Activated naive CD8-positive, alpha-beta T cell treated with anti-CD3 and anti-CD28 coated beads for 36 hours (primary cell): ENCODE data around the gene TBX10. TPM values are rescaled to one million over a fixed set of nuclear protein-coding genes. Genes with fewer than 3 reads are reported as not detected.
"Not testable (repeated sequence)": the region's sequence is repeated elsewhere in the genome, so short reads cannot be mapped to it uniquely, and the experiment has no call there.

Experiments used
- DNase-seq: peaks from one replicate; pipeline ENCODE4 v3.0.0; 2021
- H3K27ac Mint-ChIP-seq: one replicate; pipeline ENCODE4 v1.8.0; 2022; ENCODE audit warnings: mild to moderate bottlenecking, moderate library complexity, mixed read lengths
- H3K27me3 Mint-ChIP-seq: one replicate; pipeline ENCODE4 v1.8.0; 2022; ENCODE audit warnings: mild to moderate bottlenecking, mixed read lengths
- H3K36me3 Mint-ChIP-seq: one replicate; pipeline ENCODE4 v1.8.0; 2021; ENCODE audit warnings: mild to moderate bottlenecking, mixed read lengths
- H3K4me1 Mint-ChIP-seq: one replicate; pipeline ENCODE4 v1.8.0; 2021; ENCODE audit warnings: mixed read lengths
- H3K4me3 Mint-ChIP-seq: one replicate; pipeline ENCODE4 v1.8.0; 2022; ENCODE audit warnings: mild to moderate bottlenecking, moderate library complexity, mixed read lengths
- H3K9me3 Mint-ChIP-seq: one replicate; pipeline ENCODE4 v1.8.0; 2022; ENCODE audit warnings: mixed read lengths
- total RNA-seq, 2 experiments: library from RNA; stranded (reverse); gene quantifications; one replicate each; pipeline ENCODE4 v1.2.3, GENCODE V29; 2021

Gene TBX10
- total RNA-seq, 2 experiments from 2014 or later, result not detected

DNA sequence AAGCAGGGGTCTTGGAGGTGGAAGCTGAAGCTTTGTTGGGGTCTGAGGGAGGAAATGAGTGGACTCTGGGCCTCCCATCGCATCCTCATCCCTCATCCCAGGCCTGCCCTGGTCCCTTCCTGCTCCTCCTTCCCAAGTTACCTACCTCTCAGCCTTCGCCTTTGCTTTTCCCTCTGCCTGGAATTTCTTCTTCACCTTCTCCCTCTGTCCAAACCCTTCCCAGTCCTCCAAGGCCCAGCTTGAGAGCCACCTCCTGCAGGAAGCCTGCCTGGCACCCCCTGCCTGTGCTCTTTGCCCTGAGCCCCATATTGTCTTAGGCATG lies 7.7 kb downstream of the TBX10 start:
- Mint-ChIP-seq H3K27me3 (no peaks in the 10 kb centered on the region), H3K36me3 (peaks cover 2% of the 10 kb centered on the region), H3K9me3 (no peaks in the 10 kb centered on the region), H3K4me3 (peak overlapping the region; percentile 9), H3K4me1 (peaks cover 7% of the 10 kb centered on the region), H3K27ac (no peak overlapping the region)
- DNase-seq, result no peak

DNA sequence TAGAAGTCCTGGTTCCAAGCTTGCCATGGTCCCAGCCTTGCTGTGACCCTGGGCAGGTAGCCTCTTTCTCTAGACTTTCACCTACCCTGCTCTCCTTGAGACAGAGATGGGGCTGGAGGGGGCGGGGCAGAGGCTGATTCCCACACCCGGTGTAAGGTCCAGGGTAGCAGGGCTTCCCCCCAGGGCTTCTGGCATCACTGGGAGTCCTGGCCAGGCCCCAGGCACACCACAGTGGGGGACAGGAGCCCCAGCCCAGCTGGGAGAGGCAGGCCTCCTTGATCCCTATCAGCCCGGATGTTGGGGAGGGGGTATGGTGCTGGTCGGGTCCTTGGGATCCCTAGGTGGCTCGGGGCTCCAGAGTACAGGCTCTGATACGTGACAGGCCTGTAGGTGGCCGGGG lies 8.2 kb downstream of the TBX10 start:
- no peaks in the 10 kb centered on the region for H3K27me3 Mint-ChIP-seq
- H3K9me3 Mint-ChIP-seq, result no peaks in the 10 kb centered on the region
- no peak for DNase-seq
- H3K27ac Mint-ChIP-seq, result no peak overlapping the region
- peaks cover 2% of the 10 kb centered on the region for H3K36me3 Mint-ChIP-seq
- H3K4me3 Mint-ChIP-seq, result no peak overlapping the region
- peaks cover 6% of the 10 kb centered on the region for H3K4me1 Mint-ChIP-seq

DNA sequence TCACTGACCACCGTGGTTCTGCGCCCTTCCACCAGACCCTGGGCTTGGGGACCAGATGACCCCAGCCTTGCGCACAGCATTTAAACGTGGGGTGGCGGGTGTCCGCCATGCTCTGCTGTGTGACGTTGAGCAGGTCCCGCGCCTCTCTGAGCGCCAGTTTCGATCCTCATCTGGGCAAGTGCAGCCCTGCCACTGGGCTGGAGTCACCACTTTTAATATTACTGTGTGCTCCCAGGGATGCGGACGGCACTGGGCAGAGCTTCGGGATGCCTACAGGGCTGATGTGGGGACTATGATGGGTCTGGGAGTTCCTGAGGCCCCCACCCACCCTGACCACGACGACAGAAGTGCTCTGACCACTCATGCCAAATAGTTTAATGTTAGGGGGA lies 8.6 kb downstream of the TBX10 start:
- H3K27ac Mint-ChIP-seq, result peak overlapping the region; percentile 74
- peaks cover 6% of the 10 kb centered on the region for H3K4me1 Mint-ChIP-seq
- no peaks in the 10 kb centered on the region for H3K9me3 Mint-ChIP-seq
- DNase-seq, result no peak
- H3K36me3 Mint-ChIP-seq, result peaks cover 2% of the 10 kb centered on the region
- H3K27me3 Mint-ChIP-seq, result no peaks in the 10 kb centered on the region
- H3K4me3 Mint-ChIP-seq, result peak overlapping the region; percentile 86

DNA sequence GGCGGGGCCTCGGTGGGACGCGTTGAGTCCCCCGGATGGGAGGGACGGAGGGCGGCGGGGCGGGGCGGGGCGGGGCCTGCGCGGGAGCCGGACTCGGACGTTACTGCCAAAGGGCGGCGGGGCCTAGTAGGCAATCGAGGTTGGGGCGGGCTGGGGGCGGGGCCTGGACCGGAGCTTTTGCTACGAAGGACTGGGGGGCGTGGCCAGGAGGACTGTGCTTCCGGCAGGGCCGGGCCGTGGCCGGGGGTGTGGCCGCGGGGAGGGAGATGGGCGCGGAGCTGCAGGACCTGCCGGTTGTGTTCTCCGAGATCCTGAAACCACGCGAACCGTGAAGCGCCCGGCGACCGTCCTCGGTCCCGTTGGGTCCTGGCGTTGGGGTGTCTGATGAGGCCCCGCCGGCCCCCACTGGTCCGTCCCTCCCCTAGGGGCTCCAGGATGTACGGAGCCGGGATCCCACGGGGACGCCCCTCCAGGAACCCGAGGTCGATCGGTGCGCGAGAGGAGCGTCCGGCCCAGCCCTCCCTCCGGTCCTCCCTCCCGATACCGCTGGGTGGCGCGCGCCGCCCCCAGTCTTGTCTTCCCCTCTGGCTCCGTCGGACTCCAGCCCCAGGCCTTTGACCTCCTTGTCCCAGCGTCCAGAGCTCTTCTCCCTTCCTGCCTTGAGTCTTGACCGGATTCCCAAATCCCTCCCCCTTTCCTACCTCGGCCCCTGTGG lies 9.2 kb downstream of the TBX10 start:
- Mint-ChIP-seq H3K27ac (peak overlapping the region; percentile 85), H3K4me3 (peak overlapping the region; percentile 86), H3K36me3 (peaks cover 2% of the 10 kb centered on the region), H3K27me3 (no peaks in the 10 kb centered on the region), H3K9me3 (no peaks in the 10 kb centered on the region), H3K4me1 (peaks cover 6% of the 10 kb centered on the region)
- DNase-seq, result peak; percentile 97

DNA sequence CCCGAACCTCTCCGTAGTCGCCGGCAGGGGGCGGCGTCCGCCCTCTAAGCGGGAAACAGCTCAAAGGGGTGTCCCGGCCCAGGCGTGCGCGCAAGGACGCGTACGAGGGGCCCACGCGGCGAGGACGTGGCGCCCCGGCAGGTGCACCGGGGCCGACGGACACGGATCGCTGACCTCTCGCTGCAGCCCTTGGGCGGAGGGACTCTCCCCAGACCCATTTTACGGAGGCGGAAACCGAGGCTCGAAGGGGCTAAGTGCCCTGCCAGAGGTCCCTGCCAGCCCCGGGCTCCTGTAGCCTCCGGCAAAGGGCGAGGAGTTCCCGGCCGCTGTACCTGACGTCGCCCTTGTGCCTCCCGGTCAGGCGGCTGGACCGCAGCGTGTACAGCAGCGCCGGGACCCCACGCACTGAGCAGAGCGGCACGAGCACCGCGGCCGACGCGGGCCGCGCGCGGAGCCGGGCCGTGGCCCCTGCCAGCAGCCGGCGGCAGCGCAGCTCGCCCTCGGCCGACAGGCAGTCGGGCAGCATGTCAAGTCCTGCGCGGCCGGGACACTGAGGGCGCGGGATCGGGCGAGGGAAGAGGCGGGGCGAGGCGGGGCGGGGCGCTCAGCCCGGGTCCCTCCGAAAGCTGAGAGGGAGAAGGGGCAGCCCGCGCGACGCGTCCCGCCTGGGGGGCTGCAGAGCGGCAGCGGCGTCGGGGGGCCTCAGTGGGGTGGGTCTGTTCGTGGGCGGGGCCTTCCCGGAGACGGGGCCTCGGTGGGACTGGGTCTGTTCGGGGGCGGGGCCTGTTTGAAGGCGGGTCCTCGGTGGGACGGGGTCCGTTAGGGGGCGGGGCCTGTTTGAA lies 10.0 kb downstream of the TBX10 start, which contains the start of gene NUDT8:
Gene NUDT8, minus strand, starts transcription at position 552 of the 842 bp plus-strand sequence. Its CDS starts 26 bp downstream, at position 526.
- H3K36me3 Mint-ChIP-seq, result peaks cover 2% of the 10 kb centered on the region
- H3K4me3 Mint-ChIP-seq, result peak within 1 kb of the TSS; percentile 86
- peak within 1 kb of the TSS; percentile 85 for H3K27ac Mint-ChIP-seq
- peaks cover 6% of the 10 kb centered on the region for H3K4me1 Mint-ChIP-seq
- no peaks in the 10 kb centered on the region for H3K27me3 Mint-ChIP-seq
- peak; percentile 90 for DNase-seq
- no peaks in the 10 kb centered on the region for H3K9me3 Mint-ChIP-seq

DNA sequence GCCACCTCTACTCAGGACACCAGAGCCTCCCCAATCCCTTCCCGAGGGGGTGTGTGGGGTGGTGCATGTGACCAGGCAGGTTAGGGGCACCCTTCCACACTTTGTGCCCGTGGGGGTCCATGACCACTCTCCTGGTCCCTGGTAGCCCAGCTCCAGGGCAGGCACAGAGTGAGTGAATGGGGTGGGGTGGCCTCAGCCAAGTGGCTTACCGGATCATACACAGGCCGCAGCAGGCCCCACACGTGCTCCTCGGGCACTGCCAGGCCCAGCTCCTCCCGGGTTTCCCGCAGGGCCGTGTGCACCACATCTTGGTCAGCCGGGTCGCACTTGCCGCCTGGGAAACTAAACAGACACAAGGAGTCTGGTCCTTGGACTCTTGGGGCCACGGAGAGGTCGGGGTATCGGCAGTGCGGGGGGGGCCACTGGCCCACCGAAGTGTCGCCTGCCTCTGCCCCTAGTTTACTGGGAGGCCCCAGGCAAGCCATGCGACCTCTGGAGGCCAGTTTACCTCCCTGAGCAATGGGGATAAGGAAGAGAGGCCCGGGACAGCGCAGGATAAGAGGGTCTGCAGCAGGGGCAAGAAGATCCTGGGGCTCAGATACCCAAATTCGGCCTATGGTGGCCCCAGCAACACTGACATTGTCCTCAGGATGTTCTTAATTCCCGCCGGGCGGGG lies 10.7 kb downstream of the TBX10 start:
- peaks cover 2% of the 10 kb centered on the region for H3K36me3 Mint-ChIP-seq
- H3K27me3 Mint-ChIP-seq, result no peaks in the 10 kb centered on the region
- no peak for DNase-seq
- peak overlapping the region; percentile 67 for H3K4me3 Mint-ChIP-seq
- no peaks in the 10 kb centered on the region for H3K9me3 Mint-ChIP-seq
- peaks cover 6% of the 10 kb centered on the region for H3K4me1 Mint-ChIP-seq
- H3K27ac Mint-ChIP-seq, result no peak overlapping the region

DNA sequence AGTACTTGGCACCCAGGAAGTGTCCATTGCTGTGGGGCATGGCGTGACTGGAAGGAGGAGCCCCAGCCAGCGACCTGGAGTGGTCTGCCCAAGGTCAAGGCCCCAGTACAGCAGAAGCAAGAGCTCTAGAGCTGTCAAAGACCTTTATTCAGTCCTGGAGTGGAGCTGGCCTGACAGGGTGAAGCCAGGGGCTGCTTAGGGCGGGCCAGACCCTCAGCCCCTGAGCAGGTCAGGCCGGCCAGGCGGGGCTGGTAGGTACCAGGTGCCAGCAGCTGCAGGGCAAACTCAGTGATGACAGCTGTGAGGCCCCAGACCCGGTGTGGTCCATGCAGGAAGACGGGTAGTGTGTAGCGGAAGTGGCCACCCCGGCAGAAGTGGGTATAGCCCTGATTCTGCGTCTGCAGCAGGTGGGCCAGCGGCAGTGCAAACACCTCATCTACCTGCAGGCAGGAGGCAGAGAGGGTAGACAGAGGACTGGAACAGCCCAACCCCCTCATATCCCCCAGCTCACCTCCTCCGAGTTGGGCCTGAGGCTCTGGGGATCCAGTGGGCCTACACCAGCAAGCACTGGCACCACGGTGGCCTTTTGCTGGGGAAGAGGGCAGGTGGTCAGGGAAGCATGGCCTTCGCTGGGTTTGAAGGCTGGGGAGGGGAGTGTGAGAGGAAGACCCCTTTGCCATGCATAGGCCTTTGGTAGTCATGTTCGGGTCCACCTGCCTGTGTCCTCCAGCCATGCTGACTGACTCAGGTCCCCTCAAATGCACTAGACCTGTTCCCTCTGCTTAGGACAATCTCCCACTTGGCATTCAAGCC lies 11.5 kb downstream of the TBX10 start:
- Mint-ChIP-seq H3K27ac (no peak overlapping the region), H3K27me3 (no peaks in the 10 kb centered on the region), H3K4me1 (peaks cover 6% of the 10 kb centered on the region), H3K4me3 (peak overlapping the region; percentile 14), H3K36me3 (peaks cover 2% of the 10 kb centered on the region), H3K9me3 (no peaks in the 10 kb centered on the region)
- no peak for DNase-seq

DNA sequence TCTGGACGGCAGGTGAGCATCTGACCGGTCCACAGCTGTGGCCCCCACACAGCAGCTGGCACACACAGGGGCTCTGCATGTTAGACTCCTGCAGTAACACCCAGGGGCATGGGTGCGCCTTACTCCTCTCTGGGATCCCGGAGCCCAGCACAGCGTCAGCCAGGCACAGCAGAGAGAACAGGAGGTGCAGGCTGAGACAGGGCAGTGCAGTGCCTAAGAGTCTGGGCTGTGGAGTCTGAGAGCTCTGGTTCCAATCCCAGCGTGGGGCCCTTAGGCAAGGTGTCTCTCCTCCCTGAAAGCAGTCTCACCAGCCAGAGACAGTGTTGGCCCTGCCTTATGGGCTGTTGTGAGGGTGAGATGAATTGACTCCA lies 12.1 kb downstream of the TBX10 start:
- Mint-ChIP-seq H3K36me3 (peaks cover 2% of the 10 kb centered on the region), H3K27ac (no peak overlapping the region), H3K9me3 (no peaks in the 10 kb centered on the region), H3K27me3 (no peaks in the 10 kb centered on the region), H3K4me1 (peaks cover 6% of the 10 kb centered on the region), H3K4me3 (no peak overlapping the region)
- no peak for DNase-seq

DNA sequence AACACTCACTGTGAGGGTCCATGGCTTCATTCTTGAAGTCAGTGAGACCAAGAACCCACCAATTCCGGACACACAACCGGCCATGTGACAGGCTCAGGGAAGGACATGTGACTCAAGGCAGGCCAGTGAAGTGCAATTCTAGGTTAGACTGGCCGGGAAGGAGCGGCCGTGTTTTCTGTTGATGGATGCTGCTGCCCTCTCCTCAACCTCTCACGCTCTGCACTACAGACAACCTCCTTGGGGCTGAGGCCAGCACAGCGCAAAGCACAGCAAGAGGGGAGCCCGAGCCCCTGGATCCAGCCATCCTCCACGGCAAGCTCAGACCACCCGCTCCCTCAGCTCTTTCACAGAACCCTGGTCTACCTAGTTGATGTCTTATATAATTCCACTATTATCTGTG lies 12.6 kb downstream of the TBX10 start:
- no peak overlapping the region for H3K4me3 Mint-ChIP-seq
- no peak for DNase-seq
- no peaks in the 10 kb centered on the region for H3K27me3 Mint-ChIP-seq
- no peak overlapping the region for H3K27ac Mint-ChIP-seq
- H3K36me3 Mint-ChIP-seq, result peaks cover 2% of the 10 kb centered on the region
- H3K4me1 Mint-ChIP-seq, result peaks cover 6% of the 10 kb centered on the region
- no peaks in the 10 kb centered on the region for H3K9me3 Mint-ChIP-seq

DNA sequence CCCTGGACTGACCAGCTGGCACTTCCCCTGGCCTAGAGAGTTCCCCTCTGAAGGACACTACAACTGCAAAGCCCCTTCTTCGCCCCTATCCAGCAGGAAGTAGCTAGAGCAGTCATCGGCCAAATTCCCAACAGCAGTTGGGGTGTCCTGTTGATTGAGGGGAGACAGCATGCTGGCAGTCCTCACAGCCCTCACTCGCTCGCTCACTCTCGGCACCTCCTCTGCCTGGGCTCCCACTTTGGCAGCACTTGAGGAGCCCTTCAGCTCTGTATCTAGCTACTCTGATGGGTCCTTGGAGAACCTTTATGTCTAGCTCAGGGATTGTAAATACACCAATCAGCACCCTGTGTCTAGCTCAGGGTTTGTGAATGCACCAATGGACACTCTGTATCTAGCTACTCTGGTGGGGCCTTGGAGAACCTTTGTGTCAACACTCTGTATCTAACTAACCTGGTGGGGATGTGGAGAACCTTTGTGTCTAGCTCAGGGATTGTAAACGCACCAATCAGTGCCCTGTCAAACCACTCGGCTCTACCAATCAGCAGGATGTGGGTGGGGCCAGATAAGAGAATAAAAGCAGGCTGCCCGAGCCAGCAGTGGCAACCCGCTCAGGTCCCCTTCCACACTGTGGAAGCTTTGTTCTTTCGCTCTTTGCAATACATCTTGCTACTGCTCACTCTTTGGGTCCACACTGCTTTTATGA lies 13.3 kb downstream of the TBX10 start:
- H3K4me3 Mint-ChIP-seq, H3K27me3 Mint-ChIP-seq, H3K27ac Mint-ChIP-seq, H3K36me3 Mint-ChIP-seq, H3K4me1 Mint-ChIP-seq, DNase-seq, H3K9me3 Mint-ChIP-seq: not testable (repeated sequence)

DNA sequence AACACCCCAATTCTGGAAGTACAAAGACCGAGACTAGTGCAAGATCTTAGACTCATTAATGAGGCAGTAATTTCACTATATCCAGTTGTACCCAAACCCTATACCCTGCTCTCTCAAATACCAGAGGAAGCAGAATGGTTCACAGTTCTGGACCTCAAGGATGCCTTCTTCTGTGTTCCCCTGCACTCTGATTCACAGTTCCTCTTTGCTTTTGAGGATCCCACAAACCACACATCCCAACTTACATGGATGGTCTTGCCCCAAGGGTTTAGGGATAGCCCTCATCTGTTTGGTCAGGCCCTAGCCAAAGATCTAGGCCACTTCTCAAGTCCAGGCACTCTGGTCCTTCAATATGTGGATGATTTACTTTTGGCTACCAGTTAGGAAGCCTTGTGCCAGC lies 15.8 kb downstream of the TBX10 start:
- not testable (repeated sequence) for H3K9me3 Mint-ChIP-seq, H3K36me3 Mint-ChIP-seq, H3K4me3 Mint-ChIP-seq, H3K27me3 Mint-ChIP-seq, H3K4me1 Mint-ChIP-seq, DNase-seq
- H3K27ac Mint-ChIP-seq, result peak overlapping the region; percentile 69

DNA sequence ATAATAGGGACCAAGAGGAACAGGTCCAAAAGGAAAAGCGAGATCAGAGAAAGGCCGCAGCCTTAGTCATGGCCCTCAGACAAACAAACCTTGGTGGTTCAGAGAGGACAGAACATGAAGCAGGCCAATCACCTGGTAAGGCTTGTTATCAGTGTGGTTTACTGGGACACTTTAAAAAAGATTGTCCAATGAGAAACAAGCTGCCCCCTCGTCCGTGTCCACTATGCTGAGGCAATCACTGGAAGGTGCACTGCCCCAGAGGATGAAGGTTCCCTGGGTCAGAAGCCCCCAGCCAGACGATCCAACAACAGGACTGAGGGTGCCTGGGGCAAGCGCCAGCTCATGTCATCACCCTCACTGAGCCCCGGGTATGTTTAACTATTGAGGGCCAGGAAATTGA lies 16.7 kb downstream of the TBX10 start:
- H3K4me1 Mint-ChIP-seq, result not testable (repeated sequence)

DNA sequence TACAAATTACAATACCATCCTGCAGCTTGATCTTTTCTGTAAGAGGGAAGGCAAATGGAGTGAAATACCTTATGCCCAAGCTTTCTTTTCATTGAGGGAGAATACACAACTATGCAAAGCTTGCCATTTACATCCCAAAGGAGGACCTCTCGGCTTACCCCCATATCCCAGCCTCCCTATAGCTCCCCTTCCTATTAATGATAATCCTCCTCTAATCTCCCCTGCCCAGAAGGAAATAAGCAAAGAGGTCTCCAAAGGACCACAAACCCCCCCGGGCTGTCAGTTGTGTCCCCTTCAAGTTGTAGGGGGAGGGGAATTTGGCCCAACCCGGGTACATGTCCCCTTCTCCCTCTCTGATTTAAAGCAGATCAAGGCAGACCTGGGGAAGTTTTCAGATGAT lies 17.6 kb downstream of the TBX10 start:
- not testable (repeated sequence) for H3K27me3 Mint-ChIP-seq, H3K36me3 Mint-ChIP-seq, H3K4me3 Mint-ChIP-seq, DNase-seq, H3K9me3 Mint-ChIP-seq, H3K4me1 Mint-ChIP-seq, H3K27ac Mint-ChIP-seq

More for the DNA sequence above, 16.7 kb downstream of the TBX10 start:
- H3K36me3 Mint-ChIP-seq, H3K27me3 Mint-ChIP-seq, H3K4me3 Mint-ChIP-seq, H3K27ac Mint-ChIP-seq, H3K9me3 Mint-ChIP-seq, DNase-seq: not testable (repeated sequence)

DNA sequence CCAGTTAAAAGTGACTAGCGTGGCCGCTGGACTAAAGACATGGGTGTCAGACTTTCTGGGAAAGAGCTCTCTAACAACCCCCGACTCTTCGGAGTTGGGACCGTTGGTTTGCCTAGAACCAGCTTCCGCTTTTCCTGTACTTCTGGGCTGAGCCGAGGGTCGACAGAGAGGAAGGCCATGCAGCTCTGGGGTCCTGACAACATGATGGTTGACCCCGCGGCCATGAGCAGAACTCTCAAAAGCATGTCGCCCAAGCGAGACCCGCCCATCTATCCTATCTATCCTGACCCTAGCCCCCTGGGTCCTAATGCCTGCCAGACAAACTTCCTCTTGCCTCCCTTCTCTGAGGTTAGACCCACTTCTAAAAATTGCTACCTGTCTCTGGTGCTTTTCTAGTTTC lies 18.9 kb downstream of the TBX10 start:
- not testable (repeated sequence) for H3K9me3 Mint-ChIP-seq, H3K4me1 Mint-ChIP-seq, H3K36me3 Mint-ChIP-seq, DNase-seq, H3K4me3 Mint-ChIP-seq, H3K27ac Mint-ChIP-seq
- H3K27me3 Mint-ChIP-seq, result peaks cover 11% of the 10 kb centered on the region
